Measurements from ENCODE around the gene SNX1.

SNX1 gene

DNA sequence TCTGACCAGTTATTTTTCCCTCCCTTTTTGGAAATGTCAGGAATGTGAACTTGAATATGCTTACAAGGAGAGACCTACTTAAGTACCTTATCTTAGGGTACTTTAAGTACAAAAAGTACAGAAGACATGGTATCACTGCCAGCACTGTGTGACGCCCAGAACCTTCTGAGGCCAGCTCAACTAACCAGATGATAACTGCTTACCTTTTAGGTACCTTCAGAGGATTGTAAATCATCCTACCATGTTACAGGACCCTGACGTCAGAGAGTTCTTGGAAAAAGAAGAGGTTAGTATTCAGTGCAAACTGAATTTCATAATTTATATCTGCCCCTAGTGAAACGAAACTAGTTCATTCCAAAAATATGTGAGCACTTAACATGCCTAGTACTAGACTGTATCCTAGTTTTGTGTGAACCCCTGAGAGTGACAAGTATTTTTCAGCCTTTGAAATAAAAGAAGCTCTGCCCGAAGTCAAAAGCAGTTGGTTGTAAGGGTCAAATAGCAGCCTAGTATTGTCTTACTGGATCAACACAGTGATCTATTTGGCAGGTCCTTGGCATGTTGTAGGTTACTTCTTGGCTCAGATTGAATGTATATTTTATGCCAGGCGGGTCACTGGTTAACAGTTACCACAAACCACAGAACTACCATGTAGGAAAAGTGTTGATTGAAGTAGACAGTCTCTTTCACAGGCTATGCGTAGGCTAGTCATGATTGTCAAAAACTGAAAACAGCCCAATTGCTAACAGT is 31.9 kb downstream of the SNX1 start:
- no peak for TF ChIP-seq GATA3 (IDR thresholded peaks at IDR 0.05; ENCODE audit: low read depth, low read length)
- no peak for TF ChIP-seq GATA2 (IDR thresholded peaks at IDR 0.05; ENCODE audit: low read depth, low read length)

DNA sequence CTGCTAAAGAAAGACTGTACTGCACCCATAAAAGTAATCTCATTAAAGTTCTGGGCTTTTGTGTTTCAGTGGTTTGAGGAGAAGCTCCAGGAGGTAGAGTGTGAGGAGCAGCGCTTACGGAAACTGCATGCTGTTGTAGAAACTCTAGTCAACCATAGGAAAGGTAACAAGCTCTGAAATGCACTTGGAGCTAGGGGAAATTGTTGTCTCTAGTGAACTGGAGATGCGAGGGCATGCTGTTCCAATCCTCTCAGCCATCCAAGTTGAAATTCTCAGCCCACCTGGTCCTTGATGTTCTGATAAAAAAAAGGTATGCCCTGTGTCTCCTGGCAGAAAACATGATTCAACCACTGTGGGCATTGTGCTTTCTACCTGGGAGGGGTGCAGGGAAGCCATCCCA is 34.4 kb downstream of the SNX1 start:
- TF ChIP-seq GATA2 (IDR thresholded peaks at IDR 0.05; ENCODE audit: low read depth, low read length): no peak
- no peak for TF ChIP-seq GATA3 (IDR thresholded peaks at IDR 0.05; ENCODE audit: low read depth, low read length)

DNA sequence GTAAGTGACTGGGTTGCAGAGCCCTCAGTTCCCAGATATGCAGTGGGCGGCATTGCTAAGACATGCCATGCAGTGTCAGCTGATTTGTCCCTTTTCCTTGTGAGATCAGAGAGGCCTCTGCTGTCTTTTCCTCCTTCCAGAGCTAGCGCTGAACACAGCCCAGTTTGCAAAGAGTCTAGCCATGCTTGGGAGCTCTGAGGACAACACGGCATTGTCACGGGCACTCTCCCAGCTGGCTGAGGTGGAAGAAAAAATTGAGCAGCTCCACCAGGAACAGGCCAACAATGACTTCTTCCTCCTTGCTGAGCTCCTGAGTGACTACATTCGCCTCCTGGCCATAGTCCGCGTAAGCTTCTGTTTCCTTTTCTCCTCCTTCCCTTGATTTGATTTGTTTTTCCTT is 35.8 kb downstream of the SNX1 start:
- no peak for TF ChIP-seq GATA3 (IDR thresholded peaks at IDR 0.05; ENCODE audit: low read depth, low read length)
- TF ChIP-seq GATA2 (IDR thresholded peaks at IDR 0.05; ENCODE audit: low read depth, low read length): no peak

DNA sequence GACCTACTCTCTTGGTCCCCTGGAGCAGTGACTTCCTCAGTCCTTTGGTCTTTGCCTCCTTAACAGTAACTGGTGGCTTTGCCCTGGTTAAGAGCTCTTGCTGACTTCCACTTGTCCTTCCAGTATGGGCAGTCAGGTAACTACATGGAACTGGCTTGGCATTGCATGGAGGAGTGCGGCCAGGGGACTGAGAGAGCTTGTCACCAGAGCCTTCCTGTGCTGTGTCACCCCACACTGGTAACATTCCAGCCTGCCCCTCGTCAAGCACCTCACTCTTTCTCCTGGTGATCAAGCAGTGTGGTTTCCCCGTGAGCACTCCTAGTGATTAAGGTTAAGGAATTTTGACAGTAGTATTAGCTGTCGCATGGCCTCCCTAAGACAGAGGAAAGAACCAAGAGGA is 36.4 kb downstream of the SNX1 start:
- no peak for TF ChIP-seq GATA2 (IDR thresholded peaks at IDR 0.05; ENCODE audit: low read depth, low read length)
- no peak for TF ChIP-seq GATA3 (IDR thresholded peaks at IDR 0.05; ENCODE audit: low read depth, low read length)

DNA sequence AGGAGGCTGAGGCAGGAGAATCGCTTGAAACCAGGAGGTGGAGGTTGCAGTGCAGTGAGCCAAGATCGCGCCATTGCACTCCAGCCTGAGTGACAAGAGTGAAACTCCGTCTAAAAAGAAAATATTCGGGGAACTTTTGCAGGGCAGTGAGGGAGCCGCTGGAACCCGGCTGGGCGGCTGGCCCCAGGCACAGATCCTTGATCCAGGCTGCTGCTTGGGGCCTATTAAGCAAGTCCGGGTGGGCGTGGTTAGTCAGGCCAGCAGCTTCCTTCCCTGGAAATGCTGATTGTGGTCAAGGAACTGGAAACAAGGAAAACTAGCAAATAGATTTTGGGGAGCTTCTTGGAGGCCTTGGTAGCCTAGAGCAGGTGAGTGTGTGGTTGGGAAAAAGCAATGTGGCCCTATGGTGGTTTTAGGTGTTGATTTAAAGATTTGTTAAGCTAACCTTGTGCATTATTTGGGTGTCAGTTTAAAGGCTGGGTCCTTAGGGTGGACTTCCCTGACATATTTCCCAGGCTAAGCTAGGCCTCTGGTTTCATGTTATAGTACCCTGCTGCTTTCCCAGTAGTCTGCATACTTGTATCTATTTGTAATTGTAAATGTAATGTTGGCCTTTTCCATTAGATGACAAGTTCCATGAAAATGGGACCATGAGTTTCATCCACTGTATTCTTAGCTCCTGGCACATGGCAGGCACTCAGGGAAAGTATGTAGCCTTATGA is 38.0 kb downstream of the SNX1 start:
- TF ChIP-seq GATA3 (IDR thresholded peaks at IDR 0.05; ENCODE audit: low read depth, low read length) (no peak), GATA2 (IDR thresholded peaks at IDR 0.05; ENCODE audit: low read depth, low read length) (no peak)

DNA sequence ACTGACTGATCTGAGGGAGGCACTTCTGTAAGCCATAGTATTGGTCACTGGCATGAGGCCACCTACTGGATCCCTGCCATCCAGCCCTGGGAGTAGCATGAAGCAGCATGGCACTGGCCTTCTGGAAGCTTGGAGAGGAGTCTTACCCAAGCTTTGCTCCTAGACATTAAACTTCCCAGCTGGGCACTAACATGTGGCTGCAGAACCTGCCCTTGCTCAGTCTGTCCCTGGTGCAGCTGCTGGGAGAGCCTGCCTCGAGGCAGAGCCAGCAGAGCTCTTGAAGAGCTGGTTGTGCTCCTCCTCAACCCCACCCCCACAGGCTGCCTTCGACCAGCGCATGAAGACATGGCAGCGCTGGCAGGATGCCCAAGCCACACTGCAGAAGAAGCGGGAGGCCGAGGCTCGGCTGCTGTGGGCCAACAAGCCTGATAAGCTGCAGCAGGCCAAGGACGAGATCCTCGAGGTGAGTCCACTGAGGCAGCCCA is 38.6 kb downstream of the SNX1 start:
- TF ChIP-seq GATA3 (IDR thresholded peaks at IDR 0.05; ENCODE audit: low read depth, low read length): no peak
- no peak for TF ChIP-seq GATA2 (IDR thresholded peaks at IDR 0.05; ENCODE audit: low read depth, low read length)

DNA sequence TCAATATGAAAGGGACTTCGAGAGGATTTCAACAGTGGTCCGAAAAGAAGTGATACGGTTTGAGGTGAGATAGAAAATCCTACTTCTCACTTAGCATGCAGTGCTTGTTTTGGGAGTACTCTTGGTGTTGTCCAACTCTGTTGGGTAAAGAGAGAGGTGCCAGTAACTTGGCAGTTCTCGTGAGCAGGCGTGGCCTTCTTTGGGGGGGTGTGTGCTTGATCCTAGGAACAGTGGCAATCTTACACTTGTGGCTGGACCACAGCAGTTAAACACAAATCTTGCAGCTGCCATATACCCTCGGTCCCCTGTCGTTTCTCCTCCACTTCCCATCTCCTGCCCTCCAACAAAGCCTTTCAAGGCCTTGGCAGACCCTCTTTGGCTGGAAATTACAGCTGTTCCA is 40.6 kb downstream of the SNX1 start:
- no peak for TF ChIP-seq GATA2 (IDR thresholded peaks at IDR 0.05; ENCODE audit: low read depth, low read length)
- no peak for TF ChIP-seq GATA3 (IDR thresholded peaks at IDR 0.05; ENCODE audit: low read depth, low read length)

DNA sequence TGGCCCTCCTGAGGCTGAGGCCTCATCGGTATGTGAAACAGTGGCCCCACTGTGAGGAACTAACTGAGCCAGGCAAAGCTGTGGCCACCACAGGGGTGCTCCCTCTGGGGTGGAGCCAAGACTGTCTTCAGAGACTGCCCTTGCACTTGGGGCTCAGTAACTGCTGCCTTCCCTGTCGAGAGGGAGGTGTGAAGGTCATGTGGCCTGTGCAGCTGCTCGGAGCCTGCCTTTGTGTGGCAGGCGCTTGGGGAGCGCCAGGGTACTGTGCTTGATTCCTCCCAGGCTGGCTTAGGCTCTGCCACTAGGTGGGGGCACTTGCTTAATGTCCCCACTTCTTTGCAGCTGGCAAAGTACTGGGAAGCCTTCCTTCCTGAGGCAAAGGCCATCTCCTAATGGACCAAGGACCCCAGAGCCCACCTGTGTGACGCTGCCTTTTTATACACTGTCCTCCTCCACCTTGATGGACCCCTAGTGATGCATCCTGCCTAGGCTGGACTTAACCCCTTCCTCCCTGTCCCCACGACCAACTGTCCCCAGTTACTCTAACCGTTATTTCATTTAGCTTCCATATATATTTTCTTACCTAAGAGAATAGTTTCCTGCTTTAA is 41.5 kb downstream of the SNX1 start:
- TF ChIP-seq GATA3 (IDR thresholded peaks at IDR 0.05; ENCODE audit: low read depth, low read length) (no peak), GATA2 (IDR thresholded peaks at IDR 0.05; ENCODE audit: low read depth, low read length) (no peak)

DNA sequence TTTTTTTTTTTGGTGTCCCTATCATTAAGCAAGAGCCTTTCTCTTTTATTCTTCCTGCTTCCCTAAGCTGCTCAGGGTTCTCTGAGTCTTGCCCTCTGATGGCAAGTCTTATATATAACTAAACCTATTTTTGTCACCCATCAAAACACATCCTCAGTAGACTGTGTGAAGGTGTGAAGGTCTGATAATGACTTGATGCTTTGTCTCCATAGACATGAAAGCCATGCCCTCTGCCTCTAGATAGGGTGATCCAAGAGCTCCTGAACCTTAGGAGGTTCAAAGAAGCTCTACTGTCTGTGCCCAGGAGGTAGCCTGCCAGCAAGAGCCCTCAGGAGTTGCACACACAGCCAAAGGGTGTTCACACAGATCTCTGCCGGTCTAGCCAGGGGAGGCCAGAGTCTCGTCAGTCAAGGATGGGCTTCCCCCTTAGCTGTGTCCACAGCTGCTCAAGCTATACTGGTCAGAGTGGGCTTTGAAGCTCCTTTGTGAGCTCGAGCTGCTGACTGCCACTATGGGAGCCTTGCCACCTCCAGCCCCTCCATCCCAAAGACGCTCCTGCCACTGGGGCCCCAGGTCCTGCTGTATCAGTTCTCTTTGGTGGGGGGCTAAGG is 42.7 kb downstream of the SNX1 start:
- TF ChIP-seq GATA2 (IDR thresholded peaks at IDR 0.05; ENCODE audit: low read depth, low read length) (no peak), GATA3 (IDR thresholded peaks at IDR 0.05; ENCODE audit: low read depth, low read length) (no peak)

DNA sequence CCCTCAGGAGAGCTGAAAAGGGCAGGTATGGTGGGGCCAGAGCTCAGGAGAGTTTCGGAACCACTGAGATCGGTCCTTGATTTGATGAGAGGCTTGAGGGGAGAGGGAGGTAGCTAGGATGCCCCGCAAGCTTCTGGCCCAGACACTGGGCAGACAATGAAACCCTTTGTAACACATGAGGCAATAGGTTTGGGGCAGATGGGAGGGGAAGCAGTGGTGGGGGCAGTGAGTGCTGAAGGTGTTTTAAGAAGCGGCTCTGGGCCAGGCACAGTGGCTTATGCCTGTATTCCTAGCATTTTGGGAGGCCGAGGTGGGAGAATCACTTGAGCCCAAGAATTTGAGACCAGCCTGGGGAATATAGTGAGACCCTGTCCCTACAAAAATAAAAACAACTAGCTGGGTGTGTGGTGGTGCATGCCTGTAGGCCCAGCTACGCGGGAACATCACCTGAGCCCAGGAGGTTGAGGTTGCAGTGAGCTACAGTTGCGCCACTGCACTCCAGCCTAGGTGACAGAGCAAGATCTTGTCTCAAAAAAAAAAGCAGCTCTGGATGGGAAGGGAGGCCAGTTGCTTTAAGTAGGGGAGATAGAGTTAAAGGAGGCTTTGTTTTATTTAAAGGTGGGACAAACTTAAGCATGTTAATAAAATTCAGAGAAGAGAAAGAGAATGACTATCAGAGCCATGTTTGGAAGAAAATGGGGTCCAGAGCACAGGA is 46.2 kb downstream of the SNX1 start:
- TF ChIP-seq GATA3 (IDR thresholded peaks at IDR 0.05; ENCODE audit: low read depth, low read length) (no peak), GATA2 (IDR thresholded peaks at IDR 0.05; ENCODE audit: low read depth, low read length) (no peak)

DNA sequence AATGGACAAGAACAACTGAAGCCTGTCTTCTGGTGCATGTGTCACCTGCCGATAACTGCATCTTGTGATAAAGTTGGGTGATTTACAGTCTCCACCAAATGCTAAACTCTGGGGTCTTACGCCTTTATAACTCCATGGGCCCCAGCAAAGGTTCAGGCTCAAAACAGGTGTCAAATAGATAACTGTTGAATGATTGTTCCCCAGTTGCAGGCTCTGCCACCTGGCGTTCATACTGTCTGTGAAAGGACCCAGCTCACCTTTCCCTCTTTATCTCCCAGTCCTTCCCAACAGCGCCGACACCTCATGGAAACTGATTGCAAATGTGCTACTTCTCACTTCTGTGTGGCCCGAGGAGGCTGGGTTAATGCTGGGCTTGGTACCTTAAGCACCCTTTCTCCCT is 47.5 kb downstream of the SNX1 start:
- TF ChIP-seq GATA3 (IDR thresholded peaks at IDR 0.05; ENCODE audit: low read depth, low read length) (no peak), GATA2 (IDR thresholded peaks at IDR 0.05; ENCODE audit: low read depth, low read length) (no peak)

DNA sequence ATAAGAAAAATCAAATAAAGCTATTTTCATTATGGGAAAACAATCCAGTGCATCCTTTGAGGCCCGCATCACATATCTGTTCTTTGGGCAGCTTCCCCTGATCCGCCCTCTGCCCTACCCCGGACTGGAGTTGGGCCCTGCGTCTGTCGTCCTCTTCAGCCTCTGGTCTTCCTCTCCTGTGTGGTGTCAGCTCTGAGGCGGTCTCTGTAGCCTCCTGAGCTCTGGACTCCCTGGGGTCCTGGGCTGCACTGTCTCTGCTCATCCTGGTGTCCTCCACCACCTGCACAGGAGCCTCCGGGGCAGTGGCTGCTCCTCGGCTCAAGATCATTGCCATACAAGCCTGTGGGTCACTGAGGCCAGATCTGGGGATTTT is 48.4 kb downstream of the SNX1 start:
- TF ChIP-seq GATA2 (IDR thresholded peaks at IDR 0.05; ENCODE audit: low read depth, low read length) (no peak), GATA3 (IDR thresholded peaks at IDR 0.05; ENCODE audit: low read depth, low read length) (no peak)

DNA sequence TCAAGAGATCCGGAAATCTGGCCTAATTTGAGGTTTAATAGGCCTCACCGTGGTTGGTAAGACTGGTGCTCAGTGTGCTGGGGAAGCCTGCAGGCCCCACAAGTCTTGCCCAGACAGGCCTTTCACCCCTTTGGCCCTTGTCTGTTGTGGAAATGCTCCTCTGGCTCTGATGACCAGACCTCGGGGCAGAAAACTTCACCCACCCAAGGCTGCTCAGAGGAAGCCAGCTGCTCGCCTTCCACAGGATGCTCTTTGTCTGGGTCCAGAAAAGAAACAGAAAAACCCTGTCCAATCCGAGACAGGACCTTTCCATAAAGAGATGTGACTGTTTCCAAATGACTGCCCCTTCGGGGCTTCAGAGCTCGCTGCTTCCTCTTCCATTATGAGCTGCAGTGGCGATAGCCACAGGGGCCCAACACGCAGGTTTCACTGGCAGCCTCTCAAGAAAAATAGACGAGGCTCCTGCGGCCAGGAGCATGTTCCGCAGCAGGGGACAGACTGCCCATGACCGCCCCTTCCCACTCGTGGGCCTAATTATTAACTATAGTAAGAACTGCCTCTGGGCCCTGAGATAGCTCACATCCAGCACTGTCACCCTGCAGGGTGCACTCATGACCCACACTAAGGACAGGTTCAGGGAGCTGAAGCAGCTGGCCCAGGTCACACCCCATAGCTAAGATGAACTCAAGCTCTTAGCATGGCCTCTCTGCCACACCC is 48.9 kb downstream of the SNX1 start:
- TF ChIP-seq GATA2 (IDR thresholded peaks at IDR 0.05; ENCODE audit: low read depth, low read length) (no peak), GATA3 (IDR thresholded peaks at IDR 0.05; ENCODE audit: low read depth, low read length) (no peak)
